HepG2 (cell line): Measurements from ENCODE around the gene ZNF563. TPM values are rescaled to one million over a fixed set of nuclear protein-coding genes. Genes with fewer than 3 reads are reported as not detected.
A peak's percentile ranks its signal among the peaks of the same experiment; 100 is the strongest.

Source experiments
- ATAD3A ChIP-seq: sonication (generic); formaldehyde crosslinking; IDR thresholded peaks from 2 replicates; pipeline ENCODE4 v1.4.0; 2020; ENCODE audit warnings: missing genetic modification reagents
- FOXM1 ChIP-seq: sonication (generic); formaldehyde crosslinking; IDR thresholded peaks from 2 replicates; pipeline ENCODE4 v1.5.0; 2020; ENCODE audit warnings: missing genetic modification reagents
- NR1H2 ChIP-seq: sonication (generic); formaldehyde crosslinking; IDR thresholded peaks from 2 replicates; pipeline ENCODE4 v1.8.1; 2022; ENCODE audit warnings: low read depth, missing genetic modification reagents, borderline replicate concordance
- NRL ChIP-seq: sonication (generic); formaldehyde crosslinking; IDR thresholded peaks from 2 replicates; pipeline ENCODE4 v1.5.0; 2020; ENCODE audit warnings: missing genetic modification reagents, mild to moderate bottlenecking, moderate library complexity, borderline replicate concordance
- POLR2AphosphoS2 ChIP-seq: IDR thresholded peaks from 2 replicates; pipeline ENCODE4 v1.6.1; 2011; ENCODE audit warnings: low read depth, low read length, improper control_type of control experiment
- RBFOX2 ChIP-seq: fragments of 200-400 bp; formaldehyde crosslinking; IDR thresholded peaks from 2 replicates; pipeline ENCODE4 v1.6.1; 2017; ENCODE audit warnings: low read depth, mild to moderate bottlenecking, low read length
- SP140L ChIP-seq: sonication (generic); formaldehyde crosslinking; IDR thresholded peaks from 2 replicates; pipeline ENCODE4 v1.4.0; 2020; ENCODE audit warnings: missing genetic modification reagents, borderline replicate concordance
- TBX2 ChIP-seq: sonication (generic); formaldehyde crosslinking; IDR thresholded peaks from 2 replicates; pipeline ENCODE4 v1.5.0; 2020; ENCODE audit warnings: missing genetic modification reagents, mild to moderate bottlenecking, borderline replicate concordance
- THRA ChIP-seq: sonication (generic); formaldehyde crosslinking; IDR thresholded peaks from 2 replicates; pipeline ENCODE4 v1.4.0; 2020; ENCODE audit warnings: missing genetic modification reagents, borderline replicate concordance
- ZBTB49 ChIP-seq: sonication (generic); formaldehyde crosslinking; IDR thresholded peaks from 2 replicates; pipeline ENCODE4 v1.4.0; 2020; ENCODE audit warnings: missing genetic modification reagents, borderline replicate concordance
- ZFP37 ChIP-seq: sonication (generic); formaldehyde crosslinking; IDR thresholded peaks from 2 replicates; pipeline ENCODE4 v1.4.0; 2020; ENCODE audit warnings: missing genetic modification reagents, borderline replicate concordance
- ZFP91 ChIP-seq: sonication (generic); formaldehyde crosslinking; IDR thresholded peaks from 2 replicates; pipeline ENCODE4 v1.9.0; 2022; ENCODE audit warnings: missing genetic modification reagents, mild to moderate bottlenecking, borderline replicate concordance
- ZNF34 ChIP-seq: sonication (generic); formaldehyde crosslinking; IDR thresholded peaks from 2 replicates; pipeline ENCODE4 v1.4.0; 2020; ENCODE audit warnings: mild to moderate bottlenecking, missing genetic modification reagents, borderline replicate concordance
- ZNF362 ChIP-seq: sonication (generic); formaldehyde crosslinking; IDR thresholded peaks from 2 replicates; pipeline ENCODE4 v1.4.0; 2020; ENCODE audit warnings: missing genetic modification reagents, mild to moderate bottlenecking, borderline replicate concordance
- ZNF460 ChIP-seq: sonication (generic); formaldehyde crosslinking; IDR thresholded peaks from 2 replicates; pipeline ENCODE4 v1.5.1; 2020; ENCODE audit warnings: missing genetic modification reagents, mild to moderate bottlenecking, borderline replicate concordance
- ZNF513 ChIP-seq: sonication (generic); formaldehyde crosslinking; conservative IDR thresholded peaks from 2 replicates; pipeline ENCODE4 v1.5.0; 2020; ENCODE audit warnings: missing genetic modification reagents
- ZNF546 ChIP-seq: sonication (generic); formaldehyde crosslinking; conservative IDR thresholded peaks from 2 replicates; pipeline ENCODE4 v1.8.1; 2023; ENCODE audit warnings: mild to moderate bottlenecking, missing genetic modification reagents
- ZNF629 ChIP-seq: sonication (generic); formaldehyde crosslinking; conservative IDR thresholded peaks from 2 replicates; pipeline ENCODE4 v1.5.0; 2020; ENCODE audit warnings: missing genetic modification reagents
- ZNF761 ChIP-seq: sonication (generic); formaldehyde crosslinking; conservative IDR thresholded peaks from 2 replicates; pipeline ENCODE4 v1.4.0; 2020; ENCODE audit warnings: mild to moderate bottlenecking, missing genetic modification reagents
- ZSCAN9 ChIP-seq: IDR thresholded peaks from 2 replicates; pipeline ENCODE4 v1.6.1; 2016; ENCODE audit warnings: borderline replicate concordance
- polyA plus RNA-seq, 8 experiments: library from polyadenylated mRNA; depleted of rRNA in 3 of 8; stranded (reverse) in 7 of 8; unstranded in 1 of 8; fragments of >200 nt; fragmentation: Illumina TruSeq in 4 of 8; extraction: Trizol in 4 of 8; gene quantifications; 2 replicates each; pipeline versions ENCODE4 v1.2.1 to v1.2.3, GENCODE V29; 2011 to 2016; ENCODE audit warnings: low read depth in 4 of 8, missing spikeins in 1 of 8, mixed read lengths in 1 of 8; ENCODE audit not compliant: insufficient read depth in 1 of 8
- total RNA-seq, 5 experiments: library from RNA; depleted of rRNA; stranded (reverse); fragments of >200 nt; fragmentation: Illumina TruSeq; extraction: Trizol; gene quantifications; 2 replicates each; pipeline ENCODE4 v1.2.3, GENCODE V29; 2016; ENCODE audit warnings: low read depth in 1 of 5

ZNF563 gene
- total and polyA plus RNA-seq, 2 of the 13 experiments (the other 11 are each of a cell fraction or from before 2014, with no cell fraction given) = 7.5 to 19.5 TPM

- TF ChIP-seq SP140L = no peak
- TF ChIP-seq ZNF761 (CRISPR knock-in tag) = no peak
- TF ChIP-seq RBFOX2 = no peak
- 0 out of 2 replicates have a peak, but pooled peaks have one; percentile 8 for TF ChIP-seq ZNF629 (CRISPR knock-in tag)
- no peak; the same call in 1 of the 2 replicates for TF ChIP-seq ZFP91
- TF ChIP-seq ATAD3A (CRISPR knock-in tag) = no peak
- TF ChIP-seq ZFP37 (CRISPR knock-in tag) = no peak
- no peak for TF ChIP-seq NR1H2
- no peak for TF ChIP-seq ZNF460 (CRISPR knock-in tag)
- no peak for TF ChIP-seq NRL (CRISPR knock-in tag)
- TF ChIP-seq ZNF34 = no peak
- TF ChIP-seq ZBTB49 (CRISPR knock-in tag) = no peak
- TF ChIP-seq FOXM1 (CRISPR knock-in tag) = no peak
- TF ChIP-seq TBX2 (CRISPR knock-in tag) = no peak
- no peak for TF ChIP-seq ZNF546
- no peak for TF ChIP-seq ZNF513 (CRISPR knock-in tag)
- peak; percentile 46; the same call in 1 of the 2 replicates for TF ChIP-seq THRA (CRISPR knock-in tag)
- TF ChIP-seq POLR2AphosphoS2 = no peak
- TF ChIP-seq ZNF362 (CRISPR knock-in tag) = no peak
- TF ChIP-seq ZSCAN9 (CRISPR knock-in tag) = peak; percentile 86; the same call in 1 of the 2 replicates
Observed at GRCh38 chr19:12293777-12294248, 39.6 kb downstream of the ZNF563 start (continued).
